Mammary epithelial cell (primary cell): ENCODE results near the gene AKR1C1.
"Not testable (repeated sequence)": the region's sequence is repeated elsewhere in the genome, so short reads cannot be mapped to it uniquely, and the experiment has no call there.

Source experiments
- EZH2 ChIP-seq: IDR thresholded peaks from 2 replicates; pipeline ENCODE4 v1.6.1; 2012; ENCODE audit warnings: low read length, inconsistent platforms, borderline replicate concordance
- TF ChIP-seq, protein P1 (sequence below), 2 donors: IDR thresholded peaks in 1 of 2; conservative IDR thresholded peaks in 1 of 2; 2 replicates each; pipeline ENCODE4 v1.5.1; 2011 to 2012; ENCODE audit warnings: inconsistent platforms in 2 of 2, low read length in 2 of 2, mild to moderate bottlenecking in 2 of 2, control low read depth in 1 of 2, low read depth in 1 of 2; ENCODE audit not compliant: insufficient read depth in 1 of 2; ENCODE audit errors: extremely low read depth in 1 of 2

- TF ChIP-seq, protein P1, sequence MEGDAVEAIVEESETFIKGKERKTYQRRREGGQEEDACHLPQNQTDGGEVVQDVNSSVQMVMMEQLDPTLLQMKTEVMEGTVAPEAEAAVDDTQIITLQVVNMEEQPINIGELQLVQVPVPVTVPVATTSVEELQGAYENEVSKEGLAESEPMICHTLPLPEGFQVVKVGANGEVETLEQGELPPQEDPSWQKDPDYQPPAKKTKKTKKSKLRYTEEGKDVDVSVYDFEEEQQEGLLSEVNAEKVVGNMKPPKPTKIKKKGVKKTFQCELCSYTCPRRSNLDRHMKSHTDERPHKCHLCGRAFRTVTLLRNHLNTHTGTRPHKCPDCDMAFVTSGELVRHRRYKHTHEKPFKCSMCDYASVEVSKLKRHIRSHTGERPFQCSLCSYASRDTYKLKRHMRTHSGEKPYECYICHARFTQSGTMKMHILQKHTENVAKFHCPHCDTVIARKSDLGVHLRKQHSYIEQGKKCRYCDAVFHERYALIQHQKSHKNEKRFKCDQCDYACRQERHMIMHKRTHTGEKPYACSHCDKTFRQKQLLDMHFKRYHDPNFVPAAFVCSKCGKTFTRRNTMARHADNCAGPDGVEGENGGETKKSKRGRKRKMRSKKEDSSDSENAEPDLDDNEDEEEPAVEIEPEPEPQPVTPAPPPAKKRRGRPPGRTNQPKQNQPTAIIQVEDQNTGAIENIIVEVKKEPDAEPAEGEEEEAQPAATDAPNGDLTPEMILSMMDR (conservative IDR thresholded peaks at IDR 0.05 in 1 of 2, IDR thresholded peaks at IDR 0.05 in 1 of 2; ENCODE audit: extremely low read depth in 1 of 2, insufficient read depth in 1 of 2, low read depth in 1 of 2, low read length in 2 of 2) = not testable (repeated sequence)
- TF ChIP-seq EZH2 = not testable (repeated sequence)
These were observed 7.1 kb downstream of the AKR1C1 start for GRCh38 chr10:4970362-4970761.
